GM19452 (cell line): ENCODE measurements around the gene SELENBP1.

Experiments
- ATAC-seq: cut with Tn5 transposase; IDR thresholded peaks from one replicate; pipeline ENCODE4 v1.9.1; 2021; ENCODE audit not compliant: unreplicated experiment

SELENBP1 gene

GRCh38 chr1:151346082-151346768 lies 26.3 kb downstream of the SELENBP1 start:
- ATAC-seq = no peak

- no peak for ATAC-seq
Observed at GRCh38 chr1:151344291-151344690, 28.2 kb downstream of the SELENBP1 start.

- no peak for ATAC-seq
Observed at GRCh38 chr1:151343587-151343986, 28.9 kb downstream of the SELENBP1 start.

GRCh38 chr1:151342569-151342968 lies 29.9 kb downstream of the SELENBP1 start:
- ATAC-seq = no peak

- no peak for ATAC-seq
Observed at GRCh38 chr1:151342021-151342420, 30.5 kb downstream of the SELENBP1 start.

GRCh38 chr1:151340870-151341754 lies 31.4 kb downstream of the SELENBP1 start:
- ATAC-seq = peak; percentile 56

- no peak for ATAC-seq
Observed at GRCh38 chr1:151336556-151336955, 35.9 kb downstream of the SELENBP1 start.

- ATAC-seq = no peak
Observed at GRCh38 chr1:151334822-151335221, 37.7 kb downstream of the SELENBP1 start.

GRCh38 chr1:151327903-151328674 lies 44.4 kb downstream of the SELENBP1 start:
- peak; percentile 17 for ATAC-seq

GRCh38 chr1:151327223-151327902 lies 45.1 kb downstream of the SELENBP1 start, which contains the start of gene PI4KB:
TSS of gene PI4KB (minus strand) at chr1:151327416. CDS start at chr1:151316481, 10,935 bp downstream.
- peak; percentile 72 for ATAC-seq

- ATAC-seq = peak; percentile 48
Observed at GRCh38 chr1:151326619-151327222, 45.8 kb downstream of the SELENBP1 start.

- no peak for ATAC-seq
Observed at GRCh38 chr1:151325646-151326429, 46.7 kb downstream of the SELENBP1 start.

GRCh38 chr1:151325231-151325630 lies 47.3 kb downstream of the SELENBP1 start:
- ATAC-seq = no peak

GRCh38 chr1:151324390-151324930 lies 48.0 kb downstream of the SELENBP1 start:
- no peak for ATAC-seq

GRCh38 chr1:151318975-151319374 lies 53.5 kb downstream of the SELENBP1 start:
- ATAC-seq = no peak

- no peak for ATAC-seq
Observed at GRCh38 chr1:151315565-151316235, 56.8 kb downstream of the SELENBP1 start.
